Measurements from ENCODE around the gene CD47.

The CD47 gene

DNA sequence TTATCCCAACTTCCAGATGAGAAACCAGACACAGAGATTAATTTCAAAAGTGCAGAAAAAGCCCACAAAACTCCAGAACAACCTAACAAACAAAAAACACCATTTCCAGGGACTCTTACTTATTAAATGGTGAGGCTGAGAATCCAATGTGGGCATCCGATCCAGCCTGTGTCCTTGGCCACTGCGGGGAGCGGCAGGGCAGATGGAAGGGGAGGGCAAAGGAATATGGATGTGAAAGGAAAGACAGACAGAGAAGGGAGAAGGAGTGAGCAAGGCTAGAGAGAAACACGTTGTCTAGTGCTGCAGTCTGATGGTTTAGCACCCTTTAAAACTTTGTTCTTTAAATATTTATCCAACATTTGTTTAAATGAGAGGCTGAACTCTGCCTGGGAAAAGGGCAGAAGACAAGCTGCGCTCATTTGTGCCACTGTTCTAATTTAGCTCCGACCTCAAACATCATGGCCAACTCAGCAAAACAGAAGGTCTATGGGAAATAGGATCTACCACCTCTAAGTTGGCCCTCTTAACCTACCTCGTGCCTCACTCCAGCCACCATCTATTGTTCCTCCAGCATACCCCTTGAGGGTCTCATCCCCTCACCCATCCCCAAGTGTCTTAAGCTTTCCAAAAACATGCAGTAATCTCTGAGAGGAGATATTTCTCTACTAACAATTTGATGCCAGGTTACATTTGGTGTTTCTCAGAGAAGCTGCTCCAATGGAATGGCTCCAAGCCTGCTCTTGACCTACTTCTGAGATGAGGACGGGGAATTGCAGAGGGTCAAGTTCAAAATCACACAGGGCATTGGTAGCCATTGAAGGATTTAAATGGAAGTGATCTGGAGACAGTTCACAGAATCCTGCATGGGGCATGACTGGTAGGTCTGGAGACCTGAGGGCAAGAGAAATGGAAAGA is 77.4 kb downstream of the CD47 start:
- DNase-seq (ENCODE audit: low read depth) = no peak

- no peak for DNase-seq (ENCODE audit: low read depth)
Measured at GRCh38 chr3:108012304-108012703, 78.5 kb downstream of the CD47 start.

DNA sequence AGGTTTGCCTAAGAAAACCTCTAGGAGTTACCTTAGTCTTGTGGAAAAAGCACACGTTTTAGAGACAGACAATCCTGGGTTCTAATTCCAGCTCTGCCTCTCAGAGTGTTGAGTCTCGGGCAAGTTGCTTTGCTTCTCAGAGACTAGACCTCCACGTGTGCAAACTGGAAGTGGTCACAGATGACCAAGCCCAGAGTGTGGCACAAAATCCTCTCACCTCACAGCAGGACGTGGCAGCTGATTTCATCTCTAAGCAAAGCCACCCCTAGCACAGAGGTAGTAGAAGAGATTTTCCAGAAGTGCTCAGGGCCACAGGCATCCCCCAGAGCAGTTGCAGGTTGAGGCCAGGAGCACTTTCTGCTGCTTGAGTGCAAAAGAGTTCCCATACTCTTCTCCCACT is 79.2 kb downstream of the CD47 start:
- no peak for DNase-seq (ENCODE audit: low read depth)

DNA sequence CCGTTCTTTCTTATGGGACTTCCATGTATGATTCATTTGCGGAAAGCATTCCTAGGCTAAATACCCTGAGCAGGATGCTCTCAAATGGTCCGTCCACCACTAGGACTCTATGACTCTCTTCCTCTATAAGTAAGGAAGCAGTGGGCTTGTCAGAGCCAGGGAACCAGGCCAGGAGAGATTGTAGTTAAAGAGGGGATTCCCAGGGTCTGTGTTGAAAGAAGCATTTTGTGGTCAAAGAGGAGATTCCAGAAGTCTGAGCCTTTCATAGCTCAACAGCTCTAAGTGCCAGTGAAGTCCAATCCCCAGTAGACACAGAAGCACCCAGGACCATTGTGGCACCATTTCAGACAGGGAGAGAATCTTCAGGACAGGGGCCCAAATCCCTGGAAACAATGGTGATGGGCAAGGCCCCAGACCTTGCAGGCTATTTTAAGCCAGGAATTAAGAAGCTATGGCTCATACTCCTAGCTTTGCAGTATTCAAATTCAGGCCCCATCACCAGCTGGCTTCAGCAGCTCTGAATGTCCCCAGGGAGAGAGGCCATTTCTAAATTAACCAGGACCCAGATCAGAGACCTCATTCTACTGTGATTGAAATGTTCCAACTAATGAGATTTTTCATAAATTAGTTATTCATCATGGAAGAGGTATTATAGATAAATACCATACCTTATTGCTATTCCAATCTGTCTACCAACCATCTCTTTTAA is 81.7 kb downstream of the CD47 start:
- DNase-seq (ENCODE audit: low read depth) = no peak

DNA sequence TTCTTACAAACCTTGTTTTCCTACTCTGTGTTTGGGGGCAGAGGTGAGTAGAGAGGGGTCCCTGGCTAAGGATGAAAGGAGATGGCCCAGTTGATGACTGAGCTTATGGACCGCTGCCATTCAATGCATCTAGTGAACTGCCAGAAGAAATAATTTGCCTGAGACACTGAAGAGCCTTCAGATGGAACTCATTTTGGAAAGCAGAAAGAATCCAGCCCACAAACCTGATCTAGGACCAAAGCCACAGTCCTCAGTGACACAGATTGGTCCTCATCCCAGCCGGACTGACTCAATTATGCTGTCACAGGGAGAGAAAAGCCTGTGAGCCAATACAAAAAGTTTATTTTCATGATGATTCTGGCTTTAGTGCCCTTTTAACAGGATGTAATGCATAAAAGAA is 82.7 kb downstream of the CD47 start:
- no peak for DNase-seq (ENCODE audit: low read depth)

- no peak for DNase-seq (ENCODE audit: low read depth)
Measured at GRCh38 chr3:108006881-108007331, 83.9 kb downstream of the CD47 start.

DNA sequence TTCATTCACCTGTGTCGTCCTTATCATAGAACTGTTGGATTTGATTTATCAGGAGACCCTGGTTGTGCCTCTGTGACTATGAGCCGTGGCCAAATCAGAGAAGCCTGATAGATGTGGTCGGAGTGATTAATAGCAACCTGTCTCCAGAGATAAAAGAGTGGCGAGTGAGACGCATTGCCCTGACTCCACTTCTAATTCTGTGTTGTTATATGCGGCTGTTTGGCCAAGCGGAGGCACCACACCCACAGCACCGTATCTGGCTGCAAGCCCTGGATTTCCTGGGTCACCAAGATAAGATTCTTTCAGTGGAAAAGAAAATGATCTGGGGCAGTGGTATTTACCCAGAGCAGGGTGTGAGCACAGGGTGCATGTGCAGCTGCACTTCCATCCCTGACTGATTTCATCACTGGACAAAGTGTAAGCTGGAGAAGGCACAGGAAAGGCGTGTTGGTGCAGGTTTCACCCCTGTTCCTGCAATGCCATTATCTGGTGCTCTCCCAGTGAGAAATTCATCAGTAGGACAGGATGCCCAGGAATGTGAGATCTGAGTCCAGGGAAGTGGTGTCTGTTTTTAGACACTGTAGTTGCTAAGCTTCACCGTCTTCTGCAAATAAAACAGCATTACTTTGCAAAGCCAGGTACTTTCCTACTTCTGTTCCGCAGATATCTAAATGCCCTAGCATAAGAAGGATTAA is 84.6 kb downstream of the CD47 start:
- DNase-seq (ENCODE audit: low read depth) = no peak

GRCh38 chr3:108004647-108005046 is 86.2 kb downstream of the CD47 start:
- DNase-seq (ENCODE audit: low read depth) = no peak

DNA sequence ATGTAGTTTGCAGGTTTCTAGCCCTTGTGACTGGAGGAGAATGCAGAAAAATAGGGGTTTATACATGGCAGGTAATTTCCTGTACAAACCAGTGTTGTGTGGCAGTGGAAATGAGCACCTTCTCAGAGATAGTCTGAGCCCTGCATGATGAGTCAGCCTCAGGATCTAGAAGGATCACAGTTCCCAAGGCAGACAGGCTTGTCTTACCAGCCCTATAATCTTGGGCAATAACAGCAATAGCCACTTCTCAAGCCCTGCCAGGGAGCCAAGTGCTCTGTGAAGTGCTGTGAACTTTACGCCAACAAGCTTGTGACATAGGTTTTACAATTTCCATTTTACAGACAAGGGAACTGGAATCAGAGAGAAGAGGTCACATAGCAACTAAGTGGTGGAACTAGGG is 89.4 kb downstream of the CD47 start:
- DNase-seq (ENCODE audit: low read depth) = no peak

- no peak for DNase-seq (ENCODE audit: low read depth)
Measured at GRCh38 chr3:107999215-107999775, 91.5 kb downstream of the CD47 start.

DNA sequence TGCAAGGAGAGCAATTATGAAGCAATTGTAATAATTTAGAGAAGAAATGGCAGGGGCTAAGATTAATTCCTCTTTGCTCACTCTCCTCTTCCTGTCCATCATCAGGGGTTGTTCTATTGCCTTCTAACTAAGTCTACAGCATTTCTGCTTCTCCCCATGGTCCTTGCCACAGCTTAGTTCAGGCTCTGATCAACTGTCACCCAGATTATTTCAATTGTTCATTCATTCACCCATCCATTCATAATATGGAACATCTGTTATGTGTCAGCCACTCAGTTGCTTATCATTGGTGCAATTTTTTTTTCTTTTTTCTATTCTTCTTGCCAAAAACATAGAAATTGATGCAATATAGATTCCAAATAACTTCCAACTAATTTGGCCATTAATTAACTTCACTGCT is 93.2 kb downstream of the CD47 start:
- DNase-seq (ENCODE audit: low read depth) = no peak

- DNase-seq (ENCODE audit: low read depth) = no peak
Measured at GRCh38 chr3:107995823-107996222, 95.0 kb downstream of the CD47 start.

GRCh38 chr3:107994956-107995715 is 95.7 kb downstream of the CD47 start:
- DNase-seq (ENCODE audit: low read depth) = no peak

- no peak for DNase-seq (ENCODE audit: low read depth)
Measured at GRCh38 chr3:107994181-107994580, 96.7 kb downstream of the CD47 start.

GRCh38 chr3:107993771-107994170 is 97.1 kb downstream of the CD47 start:
- DNase-seq (ENCODE audit: low read depth) = no peak
